HFFc6 (cell line): ENCODE data around the gene ARHGAP15. TPM values are rescaled to one million over a fixed set of nuclear protein-coding genes. Genes with fewer than 3 reads are reported as not detected.

Source experiments
- DNase-seq: peaks from one replicate; pipeline ENCODE4 v3.0.0-alpha.2; 2018
- H3K27ac Mint-ChIP-seq: 2 replicates; pipeline ENCODE4 v1.8.0; 2020; ENCODE audit warnings: mild to moderate bottlenecking, mixed read lengths
- H3K27me3 Mint-ChIP-seq: 2 replicates; pipeline ENCODE4 v1.8.0; 2021; ENCODE audit warnings: mild to moderate bottlenecking, moderate library complexity, mixed read lengths; ENCODE audit not compliant: insufficient read depth
- H3K36me3 Mint-ChIP-seq: 2 replicates; pipeline ENCODE4 v1.8.0; 2021; ENCODE audit warnings: low read depth, mixed read lengths
- H3K4me1 Mint-ChIP-seq: 2 replicates; pipeline ENCODE4 v1.8.0; 2020; ENCODE audit warnings: low read depth, mixed read lengths
- H3K4me3 Mint-ChIP-seq: 2 replicates; pipeline ENCODE4 v1.8.0; 2020; ENCODE audit warnings: mild to moderate bottlenecking, moderate library complexity, mixed read lengths
- H3K9me3 Mint-ChIP-seq: 2 replicates; pipeline ENCODE4 v1.8.0; 2020; ENCODE audit warnings: mild to moderate bottlenecking, mixed read lengths
- total RNA-seq, 6 experiments: library from RNA; stranded (reverse); fragmentation: NEBNext Ultra II Directional; extraction: Animal tissue kit (Norgen Biotek cat#: 25700); gene quantifications; 2 replicates in 1 of 6; 3 replicates in 5 of 6; pipeline ENCODE4 v1.2.3, GENCODE V29; 2021
- TF ChIP-seq, protein P1 (sequence below): fragments of 200-600 bp; sonication (generic); IDR thresholded peaks from 2 replicates; pipeline ENCODE4 v1.5.0; 2021; ENCODE audit warnings: antibody characterized with exemption, mild to moderate bottlenecking

Gene ARHGAP15
- total RNA-seq, 6 experiments from 2014 or later: not detected

DNA sequence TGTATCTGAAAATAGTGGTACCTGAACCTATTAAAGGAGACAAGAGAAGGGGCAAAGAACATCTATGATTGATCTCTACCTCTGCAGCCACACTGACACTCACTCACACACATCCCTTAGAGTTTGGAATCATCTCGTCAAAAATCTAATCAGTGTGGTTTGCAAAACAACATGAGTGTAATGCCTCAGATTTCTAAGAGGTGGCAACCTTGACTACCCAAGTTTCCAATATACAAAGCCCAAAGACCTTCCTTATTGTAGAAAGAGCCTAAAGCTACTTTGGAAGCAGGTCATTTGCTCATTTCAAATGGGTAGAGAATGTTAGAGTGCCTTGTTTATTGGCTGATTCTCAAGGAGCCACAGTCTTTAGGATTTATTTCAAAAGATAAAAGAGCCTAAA is 444.9 kb downstream of the ARHGAP15 start:
- DNase-seq: no peak
- H3K9me3 Mint-ChIP-seq: no peaks in the 10 kb centered on the region

DNA sequence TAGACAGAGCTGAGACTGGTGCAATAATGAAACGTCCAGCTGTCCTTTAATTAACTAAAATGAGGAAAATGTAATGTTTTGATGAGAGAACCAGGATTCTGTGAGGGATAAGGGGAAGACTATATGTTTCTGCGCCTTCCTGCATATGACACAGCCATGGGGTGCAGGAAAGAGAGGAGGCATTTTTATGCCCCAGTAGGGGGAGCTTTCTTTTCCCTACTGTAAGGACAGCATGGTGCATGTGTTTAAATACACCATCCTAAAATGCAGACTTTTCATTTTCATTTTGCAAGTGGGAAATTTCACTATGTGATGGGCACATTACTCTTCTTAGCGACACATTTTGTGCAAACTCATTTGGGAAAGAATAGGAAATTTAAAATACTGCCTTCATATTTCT is 446.1 kb downstream of the ARHGAP15 start:
- Mint-ChIP-seq H3K36me3 (no peaks in the 10 kb centered on the region), H3K9me3 (no peaks in the 10 kb centered on the region), H3K4me3 (no peak overlapping the region), H3K4me1 (peaks cover 4% of the 10 kb centered on the region; the same call in 1 of the 2 replicates), H3K27ac (no peak overlapping the region), H3K27me3 (no peaks in the 10 kb centered on the region; the same call in 1 of the 2 replicates)
- no peak for DNase-seq
- TF ChIP-seq, protein P1, sequence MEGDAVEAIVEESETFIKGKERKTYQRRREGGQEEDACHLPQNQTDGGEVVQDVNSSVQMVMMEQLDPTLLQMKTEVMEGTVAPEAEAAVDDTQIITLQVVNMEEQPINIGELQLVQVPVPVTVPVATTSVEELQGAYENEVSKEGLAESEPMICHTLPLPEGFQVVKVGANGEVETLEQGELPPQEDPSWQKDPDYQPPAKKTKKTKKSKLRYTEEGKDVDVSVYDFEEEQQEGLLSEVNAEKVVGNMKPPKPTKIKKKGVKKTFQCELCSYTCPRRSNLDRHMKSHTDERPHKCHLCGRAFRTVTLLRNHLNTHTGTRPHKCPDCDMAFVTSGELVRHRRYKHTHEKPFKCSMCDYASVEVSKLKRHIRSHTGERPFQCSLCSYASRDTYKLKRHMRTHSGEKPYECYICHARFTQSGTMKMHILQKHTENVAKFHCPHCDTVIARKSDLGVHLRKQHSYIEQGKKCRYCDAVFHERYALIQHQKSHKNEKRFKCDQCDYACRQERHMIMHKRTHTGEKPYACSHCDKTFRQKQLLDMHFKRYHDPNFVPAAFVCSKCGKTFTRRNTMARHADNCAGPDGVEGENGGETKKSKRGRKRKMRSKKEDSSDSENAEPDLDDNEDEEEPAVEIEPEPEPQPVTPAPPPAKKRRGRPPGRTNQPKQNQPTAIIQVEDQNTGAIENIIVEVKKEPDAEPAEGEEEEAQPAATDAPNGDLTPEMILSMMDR: peak; percentile 75

More for the DNA sequence above, 444.9 kb downstream of the ARHGAP15 start:
- H3K27me3 Mint-ChIP-seq: no peaks in the 10 kb centered on the region; the same call in 1 of the 2 replicates
- TF ChIP-seq, protein P1: no peak
- H3K27ac Mint-ChIP-seq: no peak overlapping the region
- H3K36me3 Mint-ChIP-seq: no peaks in the 10 kb centered on the region
- no peaks in the 10 kb centered on the region for H3K4me1 Mint-ChIP-seq
- no peak overlapping the region for H3K4me3 Mint-ChIP-seq

DNA sequence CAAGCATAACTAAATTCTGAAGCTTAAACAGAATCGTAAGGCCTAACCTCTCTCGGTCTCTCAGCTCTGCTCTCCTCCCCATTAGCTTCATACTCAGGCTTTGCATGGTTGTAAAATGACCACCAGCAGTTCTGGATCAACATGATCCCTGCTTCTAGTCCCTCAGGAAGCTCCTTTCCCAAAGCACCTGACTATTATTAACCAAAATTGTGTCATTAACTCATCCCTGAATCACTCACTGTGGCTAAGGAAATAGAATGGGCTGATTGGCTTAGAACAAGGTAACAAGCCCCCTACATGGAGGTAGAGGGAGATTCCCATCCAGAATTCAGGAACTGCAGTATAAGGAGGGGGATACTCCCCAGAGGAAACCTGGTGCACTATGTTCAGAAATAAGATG is 448.3 kb downstream of the ARHGAP15 start:
- H3K4me3 Mint-ChIP-seq: no peak overlapping the region
- no peaks in the 10 kb centered on the region for H3K27me3 Mint-ChIP-seq
- H3K27ac Mint-ChIP-seq: no peak overlapping the region
- H3K36me3 Mint-ChIP-seq: no peaks in the 10 kb centered on the region
- no peaks in the 10 kb centered on the region for H3K9me3 Mint-ChIP-seq
- TF ChIP-seq, protein P1: no peak
- no peak for DNase-seq
- H3K4me1 Mint-ChIP-seq: peaks cover 22% of the 10 kb centered on the region

DNA sequence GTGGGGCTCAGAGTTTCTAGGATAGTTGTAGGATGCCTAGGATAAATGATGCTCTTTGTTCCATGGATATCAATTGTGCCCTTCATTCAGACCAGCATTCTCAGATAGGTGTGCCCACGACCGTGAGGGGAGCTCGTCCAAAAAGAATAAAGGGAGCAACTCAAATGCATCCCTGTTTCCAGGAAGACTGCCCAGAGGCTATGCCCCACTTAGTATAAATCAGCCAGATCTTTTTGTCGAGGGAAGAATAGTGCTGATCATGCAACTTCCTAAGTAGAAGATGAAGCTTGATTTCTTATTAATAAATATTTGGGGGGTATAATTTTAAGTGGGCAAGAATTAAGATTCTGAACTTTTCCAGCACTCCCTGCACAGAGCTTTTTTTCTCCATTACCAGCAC is 450.2 kb downstream of the ARHGAP15 start:
- no peak for DNase-seq
- Mint-ChIP-seq H3K4me1 (peaks cover 33% of the 10 kb centered on the region), H3K27me3 (no peaks in the 10 kb centered on the region; the same call in 1 of the 2 replicates), H3K4me3 (no peak overlapping the region), H3K36me3 (no peaks in the 10 kb centered on the region), H3K9me3 (no peaks in the 10 kb centered on the region), H3K27ac (no peak overlapping the region)
- TF ChIP-seq, protein P1: no peak

DNA sequence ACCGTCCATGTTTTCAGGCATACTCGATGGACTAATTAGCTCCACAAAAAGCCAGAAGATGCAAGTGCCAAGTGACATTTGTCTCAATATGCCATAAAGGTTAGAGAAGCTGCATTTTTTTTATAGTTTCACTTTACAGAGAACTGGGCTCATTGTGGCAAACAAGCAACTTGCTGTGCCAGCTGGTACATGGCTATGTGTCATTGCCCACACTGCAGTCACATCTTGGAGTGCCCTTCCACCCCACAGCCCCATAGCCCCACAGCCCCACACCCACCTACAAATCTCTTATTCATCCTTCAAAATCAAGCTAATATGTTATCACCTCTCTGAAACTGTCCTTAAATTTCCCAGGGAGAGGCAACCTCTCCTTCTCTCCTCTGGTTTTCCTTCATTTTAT is 451.9 kb downstream of the ARHGAP15 start:
- Mint-ChIP-seq H3K36me3 (no peaks in the 10 kb centered on the region), H3K4me3 (peak overlapping the region; percentile 66; the same call in 1 of the 2 replicates), H3K4me1 (peaks cover 40% of the 10 kb centered on the region), H3K27me3 (no peaks in the 10 kb centered on the region; the same call in 1 of the 2 replicates), H3K9me3 (no peaks in the 10 kb centered on the region), H3K27ac (peak overlapping the region; percentile 7; the same call in 1 of the 2 replicates)
- TF ChIP-seq, protein P1: no peak
- no peak for DNase-seq
